ENCODE measurements around the gene TMPO. TPM values are rescaled to one million over a fixed set of nuclear protein-coding genes. Genes with fewer than 3 reads are reported as not detected.

The TMPO gene
- total RNA-seq, 1 experiment from 2014 or later: 202 TPM

DNA sequence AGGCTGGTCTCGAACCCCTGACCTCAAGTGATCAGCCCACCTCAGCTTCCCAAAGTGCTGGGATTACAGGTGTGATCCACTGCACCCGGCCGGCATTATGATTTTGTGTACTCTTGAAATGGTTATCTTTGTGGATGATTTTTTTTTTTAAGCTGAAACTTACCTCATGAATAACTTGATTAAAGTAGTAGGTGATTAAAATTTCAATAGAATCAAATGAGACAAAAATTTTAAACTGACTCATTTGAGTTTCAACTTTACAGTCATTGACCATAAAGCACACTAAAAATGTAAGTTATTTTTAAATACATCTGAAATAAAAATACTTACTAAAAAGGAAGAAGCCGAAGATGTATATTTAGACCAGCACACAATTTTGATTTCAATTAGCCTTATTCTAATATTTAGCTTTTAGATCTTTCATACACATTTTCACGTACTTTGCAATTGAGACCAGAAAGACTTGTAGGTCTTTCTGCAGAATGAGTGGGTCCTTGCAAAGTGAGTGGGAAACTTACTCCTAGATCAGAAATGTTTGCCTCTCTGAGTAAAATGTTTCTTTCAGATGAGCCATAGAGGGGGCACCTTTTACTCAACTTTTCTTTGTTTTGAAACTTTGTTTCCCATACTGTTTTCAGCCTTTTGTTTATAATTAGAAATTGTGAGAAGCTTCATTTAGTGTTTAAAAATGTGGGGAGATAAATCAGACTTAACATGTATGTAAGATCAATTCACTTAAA is 34.2 kb downstream of the TMPO start:
- Histone ChIP-seq H2BK15ac (ENCODE audit: low read depth, low read length) (no peak overlapping the region), H3K9me3 (ENCODE audit: control insufficient read depth, low read depth, low read length) (no peaks in the 10 kb centered on the region), H3T11ph (ENCODE audit: low read length) (no peak overlapping the region), H3K9ac (ENCODE audit: extremely low read depth, insufficient read length, low read length) (no peak overlapping the region), H3K27ac (ENCODE audit: insufficient read length, low read depth, low read length) (no peak overlapping the region), H2AFZ (ENCODE audit: low read length) (no peak overlapping the region), H2AK5ac (ENCODE audit: insufficient read length, low read length) (no peak overlapping the region), H4K8ac (replicated peaks; ENCODE audit: insufficient read length, low read depth, low read length) (no peak overlapping the region), H3K18ac (ENCODE audit: insufficient read length, low read depth, low read length) (no peak overlapping the region), H3K4ac (ENCODE audit: low read depth, low read length) (no peak overlapping the region), H3K14ac (ENCODE audit: insufficient read depth, low read length) (no peak overlapping the region), H3K23me2 (ENCODE audit: insufficient read length, low read depth, low read length, poor library complexity, severe bottlenecking) (no peaks in the 10 kb centered on the region), H3K56ac (ENCODE audit: insufficient read length, low read depth, low read length) (no peak overlapping the region), H2BK120ac (ENCODE audit: low read depth, low read length, poor library complexity, severe bottlenecking) (no peak overlapping the region), H3K4me1 (ENCODE audit: insufficient read depth, low read length) (no peaks in the 10 kb centered on the region), H3K27me3 (ENCODE audit: insufficient read depth, low read length) (no peaks in the 10 kb centered on the region), H4K91ac (ENCODE audit: insufficient read length, low read depth, low read length) (no peak overlapping the region), H4K20me1 (ENCODE audit: control insufficient read depth, insufficient read depth, insufficient read length) (no peaks in the 10 kb centered on the region), H2BK5ac (ENCODE audit: insufficient read length, low read length) (no peak overlapping the region), H3K79me2 (ENCODE audit: insufficient read depth, low read length) (no peaks in the 10 kb centered on the region), H3K23ac (ENCODE audit: insufficient read length, low read depth, low read length) (no peak overlapping the region), H4K5ac (ENCODE audit: insufficient read length, low read depth, low read length) (no peak overlapping the region), H2BK20ac (ENCODE audit: low read depth, low read length, poor library complexity, severe bottlenecking) (no peak overlapping the region), H2BK12ac (ENCODE audit: insufficient read length, low read depth, low read length) (no peak overlapping the region), H3K4me2 (ENCODE audit: insufficient read depth, insufficient read length, low read length) (no peak overlapping the region), H3K79me1 (ENCODE audit: insufficient read depth, low read depth, low read length, poor library complexity, severe bottlenecking) (no peaks in the 10 kb centered on the region)
- H3K4me1 Mint-ChIP-seq: no peaks in the 10 kb centered on the region
- WGBS (ENCODE audit: extremely low coverage, insufficient read length, low lambda C conversion rate): no CpG with 5 or more reads among the region's 5 CpGs
- no peak overlapping the region for H3K4me3 Mint-ChIP-seq
- DNase-seq: no peak
- H3K9me3 Mint-ChIP-seq: no peaks in the 10 kb centered on the region
- no peaks in the 10 kb centered on the region for H3K27me3 Mint-ChIP-seq (ENCODE audit: low read depth)
- H3K36me3 Mint-ChIP-seq (ENCODE audit: insufficient read depth in 1 of 3, low read depth in 3 of 3): peaks cover 24 to 70% (median 64%) of the 10 kb centered on the region in 3 experiments; a peak in 6 of 7 replicates
- 0 out of 7 replicates have a peak overlapping the region, but pooled peaks of 1 of the 3 experiments have one; percentile 19 for H3K27ac Mint-ChIP-seq
- no peak for TF ChIP-seq CTCF (conservative IDR thresholded peaks at IDR 0.05)
